SK-N-SH treated with all-trans-retinoic acid at 6 μM for 48 hours (cell line): Measurements from ENCODE around the gene KCNQ5.

Experiments
- ARNTL ChIP-seq: fragments of 450-650 bp; formaldehyde crosslinking; IDR thresholded peaks from 2 replicates; pipeline ENCODE4 v1.5.0; 2020; ENCODE audit warnings: low read depth, mild to moderate bottlenecking, moderate library complexity, borderline replicate concordance
- CREB5 ChIP-seq: fragments of 250-450 bp; sonication (Bioruptor Pico); IDR thresholded peaks from 2 replicates; pipeline ENCODE4 v1.5.1; 2020; ENCODE audit warnings: low read depth, mild to moderate bottlenecking, moderate library complexity
- CSRNP3 ChIP-seq: fragments of 250-450 bp; sonication (Bioruptor Pico); IDR thresholded peaks from 2 replicates; pipeline ENCODE4 v1.5.1; 2021; ENCODE audit warnings: mild to moderate bottlenecking, moderate library complexity
- OSR1 ChIP-seq: fragments of 250-450 bp; sonication (Bioruptor Pico); IDR thresholded peaks from 2 replicates; pipeline ENCODE4 v1.8.0; 2022; ENCODE audit warnings: moderate library complexity, mild to moderate bottlenecking, inconsistent platforms
- PATZ1 ChIP-seq: fragments of 250-450 bp; sonication (Bioruptor Pico); IDR thresholded peaks from 2 replicates; pipeline ENCODE4 v1.8.0; 2020; ENCODE audit warnings: mild to moderate bottlenecking, moderate library complexity, borderline replicate concordance
- POU6F1 ChIP-seq: fragments of 250-450 bp; sonication (Bioruptor Pico); IDR thresholded peaks from 2 replicates; pipeline ENCODE4 v1.8.0; 2021; ENCODE audit warnings: low read depth, mild to moderate bottlenecking, moderate library complexity, borderline replicate concordance
- RARB ChIP-seq: fragments of 250-450 bp; sonication (Bioruptor Pico); IDR thresholded peaks from 2 replicates; pipeline ENCODE4 v1.8.0; 2021; ENCODE audit warnings: mild to moderate bottlenecking, moderate library complexity
- SNAI2 ChIP-seq: fragments of 250-450 bp; sonication (Bioruptor Pico); IDR thresholded peaks from 2 replicates; pipeline ENCODE4 v1.5.0; 2020; ENCODE audit warnings: mild to moderate bottlenecking, moderate library complexity
- TCF4 ChIP-seq: fragments of 250-450 bp; sonication (Bioruptor Pico); IDR thresholded peaks from 2 replicates; pipeline ENCODE4 v1.8.0; 2021; ENCODE audit warnings: mild to moderate bottlenecking, moderate library complexity, borderline replicate concordance
- TOX ChIP-seq: fragments of 250-450 bp; sonication (Bioruptor Pico); IDR thresholded peaks from 2 replicates; pipeline ENCODE4 v1.8.0; 2021; ENCODE audit warnings: mild to moderate bottlenecking, moderate library complexity, borderline replicate concordance
- ZFP3 ChIP-seq: fragments of 250-450 bp; sonication (Bioruptor Pico); IDR thresholded peaks from 2 replicates; pipeline ENCODE4 v1.5.0; 2020; ENCODE audit warnings: mild to moderate bottlenecking, moderate library complexity
- ZFP30 ChIP-seq: fragments of 450-650 bp; formaldehyde crosslinking; IDR thresholded peaks from 2 replicates; pipeline ENCODE4 v1.5.0; 2022; ENCODE audit warnings: mild to moderate bottlenecking, moderate library complexity
- ZNF70 ChIP-seq: fragments of 450-650 bp; formaldehyde crosslinking; IDR thresholded peaks from 2 replicates; pipeline ENCODE4 v1.5.0; 2020; ENCODE audit warnings: mild to moderate bottlenecking, moderate library complexity

GRCh38 chr6:73152966-73153757 lies 531.3 kb downstream of the KCNQ5 start:
- TF ChIP-seq ZFP30 (CRISPR knock-in tag) (no peak), TOX (CRISPR knock-in tag) (no peak), ZFP3 (CRISPR knock-in tag) (no peak), OSR1 (CRISPR knock-in tag) (no peak), SNAI2 (CRISPR knock-in tag) (no peak), PATZ1 (CRISPR knock-in tag) (no peak), CREB5 (CRISPR knock-in tag) (no peak), RARB (CRISPR knock-in tag) (no peak), POU6F1 (no peak), ARNTL (CRISPR knock-in tag) (no peak), CSRNP3 (CRISPR knock-in tag) (no peak), ZNF70 (no peak), TCF4 (CRISPR knock-in tag) (no peak)
